Loucy (cell line): ENCODE results near the gene TBRG1.

Source experiments
- H2AFZ ChIP-seq: fragments of 200-600 bp; sonication (generic); 2 replicates; pipeline ENCODE4 v1.6.0; 2016; ENCODE audit warnings: antibody characterized with exemption, mild to moderate bottlenecking, low read length, moderate library complexity
- H3F3A ChIP-seq: fragments of 200-600 bp; 2 replicates; pipeline ENCODE4 v1.6.0; 2016; ENCODE audit warnings: antibody characterized with exemption, low read depth, mild to moderate bottlenecking
- H3K27me3 ChIP-seq: fragments of 200-600 bp; sonication (generic); 2 replicates; pipeline ENCODE4 v1.6.1; 2014; ENCODE audit warnings: low read length, mild to moderate bottlenecking; ENCODE audit not compliant: insufficient read depth, poor library complexity, severe bottlenecking
- H3K36me3 ChIP-seq: fragments of 200-600 bp; sonication (generic); 2 replicates; pipeline ENCODE4 v1.6.1; 2016; ENCODE audit warnings: low read length; ENCODE audit not compliant: insufficient read depth
- H3K4me1 ChIP-seq: fragments of 200-600 bp; sonication (generic); 2 replicates; pipeline ENCODE4 v1.5.1; 2014; ENCODE audit warnings: low read length, mild to moderate bottlenecking; ENCODE audit not compliant: insufficient read depth, poor library complexity, severe bottlenecking
- H3K4me2 ChIP-seq: fragments of 200-600 bp; sonication (generic); 2 replicates; pipeline ENCODE4 v1.6.0; 2014; ENCODE audit warnings: antibody characterized with exemption, low read length, low read depth, mild to moderate bottlenecking; ENCODE audit not compliant: poor library complexity, severe bottlenecking
- H3K4me3 ChIP-seq: fragments of 200-600 bp; sonication (generic); 2 replicates; pipeline ENCODE4 v1.5.1; 2014; ENCODE audit warnings: low read length, mild to moderate bottlenecking, mixed read lengths; ENCODE audit not compliant: poor library complexity, severe bottlenecking
- H3K79me2 ChIP-seq: fragments of 200-600 bp; sonication (generic); 2 replicates; pipeline ENCODE4 v1.6.1; 2014; ENCODE audit warnings: low read length; ENCODE audit not compliant: insufficient read depth
- H3K9ac ChIP-seq: fragments of 200-600 bp; sonication (generic); 2 replicates; pipeline ENCODE4 v1.6.0; 2014; ENCODE audit warnings: mild to moderate bottlenecking, low read depth, low read length, moderate library complexity; ENCODE audit not compliant: poor library complexity, severe bottlenecking
- H3K9me2 ChIP-seq: fragments of 200-600 bp; sonication (generic); replicated peaks from 2 replicates; pipeline ENCODE4 v1.6.1; 2016; ENCODE audit warnings: low read depth, low read length, mixed read lengths
- H3K9me3 ChIP-seq: fragments of 200-600 bp; sonication (generic); 2 replicates; pipeline ENCODE4 v1.6.1; 2014; ENCODE audit warnings: mild to moderate bottlenecking, antibody characterized with exemption, low read length, low read depth; ENCODE audit not compliant: insufficient read depth
- H4K20me1 ChIP-seq: fragments of 200-600 bp; sonication (generic); 2 replicates; pipeline ENCODE4 v1.6.0; 2014; ENCODE audit warnings: antibody characterized with exemption, low read length, mild to moderate bottlenecking; ENCODE audit not compliant: insufficient read depth, poor library complexity, severe bottlenecking
- EZH2phosphoT487 ChIP-seq: fragments of 200-600 bp; IDR thresholded peaks from 2 replicates; pipeline ENCODE4 v1.6.1; 2018; ENCODE audit warnings: antibody characterized with exemption, mild to moderate bottlenecking, moderate library complexity, borderline replicate concordance
- TF ChIP-seq, protein P1 (sequence below): fragments of 200-600 bp; sonication (generic); conservative IDR thresholded peaks from 2 replicates; pipeline ENCODE4 v1.5.1; 2014; ENCODE audit warnings: mild to moderate bottlenecking, antibody characterized with exemption, low read length

Gene TBRG1

DNA sequence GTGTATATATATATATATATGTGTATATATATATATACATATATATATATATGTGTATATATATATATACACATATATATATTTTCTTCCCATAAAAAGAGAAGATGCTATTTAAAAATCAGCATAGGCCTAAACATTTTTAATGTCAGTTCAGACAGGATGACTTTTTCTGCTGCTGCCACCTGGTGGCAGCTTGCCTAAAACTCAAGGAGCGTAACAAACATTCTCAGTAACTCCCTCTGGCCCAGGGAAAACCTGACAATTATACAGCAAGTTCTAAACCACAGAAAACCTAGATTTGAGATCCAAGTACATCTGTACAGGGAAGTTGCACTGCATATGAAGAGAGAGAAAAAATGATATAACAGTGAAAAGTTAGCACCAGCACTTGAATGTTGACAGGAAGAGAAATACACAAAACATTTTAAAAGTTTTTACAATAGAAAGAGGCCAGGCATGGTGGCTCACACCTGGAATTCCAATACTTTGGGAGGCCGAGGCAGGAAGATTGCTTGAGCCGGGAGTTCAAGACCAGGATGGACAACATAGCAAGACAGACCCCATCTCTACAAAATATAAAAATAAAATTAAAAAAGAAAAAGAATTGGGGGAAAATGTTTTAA lies 36.3 kb upstream of the TBRG1 start:
- Histone ChIP-seq H3F3A (no peaks in the 10 kb centered on the region), H3K9me3 (no peaks in the 10 kb centered on the region), H3K36me3 (no peaks in the 10 kb centered on the region), H3K79me2 (no peaks in the 10 kb centered on the region), H3K9ac (no peak overlapping the region), H4K20me1 (no peaks in the 10 kb centered on the region), H3K27me3 (no peaks in the 10 kb centered on the region), H3K4me2 (no peak overlapping the region), H3K9me2 (no peaks in the 10 kb centered on the region), H3K4me3 (no peak overlapping the region), H3K4me1 (no peaks in the 10 kb centered on the region), H2AFZ (no peak overlapping the region)
- TF ChIP-seq, protein P1, sequence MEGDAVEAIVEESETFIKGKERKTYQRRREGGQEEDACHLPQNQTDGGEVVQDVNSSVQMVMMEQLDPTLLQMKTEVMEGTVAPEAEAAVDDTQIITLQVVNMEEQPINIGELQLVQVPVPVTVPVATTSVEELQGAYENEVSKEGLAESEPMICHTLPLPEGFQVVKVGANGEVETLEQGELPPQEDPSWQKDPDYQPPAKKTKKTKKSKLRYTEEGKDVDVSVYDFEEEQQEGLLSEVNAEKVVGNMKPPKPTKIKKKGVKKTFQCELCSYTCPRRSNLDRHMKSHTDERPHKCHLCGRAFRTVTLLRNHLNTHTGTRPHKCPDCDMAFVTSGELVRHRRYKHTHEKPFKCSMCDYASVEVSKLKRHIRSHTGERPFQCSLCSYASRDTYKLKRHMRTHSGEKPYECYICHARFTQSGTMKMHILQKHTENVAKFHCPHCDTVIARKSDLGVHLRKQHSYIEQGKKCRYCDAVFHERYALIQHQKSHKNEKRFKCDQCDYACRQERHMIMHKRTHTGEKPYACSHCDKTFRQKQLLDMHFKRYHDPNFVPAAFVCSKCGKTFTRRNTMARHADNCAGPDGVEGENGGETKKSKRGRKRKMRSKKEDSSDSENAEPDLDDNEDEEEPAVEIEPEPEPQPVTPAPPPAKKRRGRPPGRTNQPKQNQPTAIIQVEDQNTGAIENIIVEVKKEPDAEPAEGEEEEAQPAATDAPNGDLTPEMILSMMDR, result peak; percentile 69
- no peak for TF ChIP-seq EZH2phosphoT487

DNA sequence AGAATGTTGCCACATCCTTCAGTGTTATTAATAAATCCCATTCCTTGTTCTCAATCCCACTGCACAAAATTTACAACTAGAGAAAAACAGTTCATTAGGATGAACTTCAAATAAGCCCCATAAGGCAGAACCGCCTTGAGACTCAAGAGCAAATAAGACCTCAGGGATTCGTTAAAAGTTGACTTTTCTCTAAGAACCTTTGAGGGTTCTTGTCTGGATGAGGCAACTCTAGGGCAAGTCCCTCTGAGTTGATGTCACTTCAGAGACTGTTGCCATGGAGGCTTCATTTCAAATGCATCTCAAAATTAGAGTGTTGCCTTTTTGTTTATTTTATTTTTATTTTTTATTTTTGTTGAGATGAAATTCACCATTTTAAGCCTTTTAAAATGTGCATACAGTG lies 31.2 kb upstream of the TBRG1 start:
- Histone ChIP-seq H3K4me1 (no peaks in the 10 kb centered on the region), H4K20me1 (no peaks in the 10 kb centered on the region), H3K79me2 (no peaks in the 10 kb centered on the region), H3K27me3 (no peaks in the 10 kb centered on the region), H3K9me3 (no peaks in the 10 kb centered on the region), H3K9me2 (no peaks in the 10 kb centered on the region), H3K4me2 (no peak overlapping the region), H3K4me3 (no peak overlapping the region), H3K36me3 (no peaks in the 10 kb centered on the region), H3K9ac (no peak overlapping the region), H3F3A (no peaks in the 10 kb centered on the region), H2AFZ (no peak overlapping the region)
- TF ChIP-seq, protein P1, result no peak
- no peak for TF ChIP-seq EZH2phosphoT487

DNA sequence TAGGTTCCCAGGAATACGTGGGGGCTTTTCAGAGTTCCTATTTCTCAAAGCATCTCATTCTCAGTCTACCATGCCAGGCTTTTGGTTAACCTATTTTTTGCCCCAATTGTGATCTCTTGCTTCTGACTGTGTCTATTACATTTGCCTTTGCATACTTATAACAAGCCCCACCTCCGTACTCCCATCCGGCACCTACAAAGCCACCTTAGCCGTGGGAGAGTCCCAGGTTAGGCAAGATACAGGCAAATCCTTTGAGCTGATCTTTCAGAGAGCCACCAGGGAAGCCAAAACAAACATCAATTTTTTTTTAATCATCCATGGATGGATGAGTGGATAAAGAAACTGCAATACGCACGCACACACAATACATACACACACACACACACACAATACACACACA lies 30.0 kb upstream of the TBRG1 start:
- TF ChIP-seq, protein P1, result no peak
- TF ChIP-seq EZH2phosphoT487, result no peak
- H3K27me3 ChIP-seq, result peaks cover 4% of the 10 kb centered on the region

More for the DNA sequence above, 30.0 kb upstream of the TBRG1 start:
- no peaks in the 10 kb centered on the region for H3K9me2 ChIP-seq
- H3K36me3 ChIP-seq, result no peaks in the 10 kb centered on the region
- H3K4me3 ChIP-seq, result no peak overlapping the region
- no peaks in the 10 kb centered on the region for H3F3A ChIP-seq
- H4K20me1 ChIP-seq, result no peaks in the 10 kb centered on the region
- no peaks in the 10 kb centered on the region for H3K9me3 ChIP-seq
- H3K4me1 ChIP-seq, result no peaks in the 10 kb centered on the region
- H2AFZ ChIP-seq, result no peak overlapping the region
- H3K4me2 ChIP-seq, result no peak overlapping the region
- no peak overlapping the region for H3K9ac ChIP-seq
- no peaks in the 10 kb centered on the region for H3K79me2 ChIP-seq
